ENCODE results near the gene ZNF296. TPM values are rescaled to one million over a fixed set of nuclear protein-coding genes. Genes with fewer than 3 reads are reported as not detected.
A peak's percentile ranks its signal among the peaks of the same experiment; 100 is the strongest.

The ZNF296 gene
- total and polyA plus RNA-seq, 2 of the 8 experiments (the other 6 are each of a cell fraction or from before 2014, with no cell fraction given): 2.7 to 7.5 TPM

DNA sequence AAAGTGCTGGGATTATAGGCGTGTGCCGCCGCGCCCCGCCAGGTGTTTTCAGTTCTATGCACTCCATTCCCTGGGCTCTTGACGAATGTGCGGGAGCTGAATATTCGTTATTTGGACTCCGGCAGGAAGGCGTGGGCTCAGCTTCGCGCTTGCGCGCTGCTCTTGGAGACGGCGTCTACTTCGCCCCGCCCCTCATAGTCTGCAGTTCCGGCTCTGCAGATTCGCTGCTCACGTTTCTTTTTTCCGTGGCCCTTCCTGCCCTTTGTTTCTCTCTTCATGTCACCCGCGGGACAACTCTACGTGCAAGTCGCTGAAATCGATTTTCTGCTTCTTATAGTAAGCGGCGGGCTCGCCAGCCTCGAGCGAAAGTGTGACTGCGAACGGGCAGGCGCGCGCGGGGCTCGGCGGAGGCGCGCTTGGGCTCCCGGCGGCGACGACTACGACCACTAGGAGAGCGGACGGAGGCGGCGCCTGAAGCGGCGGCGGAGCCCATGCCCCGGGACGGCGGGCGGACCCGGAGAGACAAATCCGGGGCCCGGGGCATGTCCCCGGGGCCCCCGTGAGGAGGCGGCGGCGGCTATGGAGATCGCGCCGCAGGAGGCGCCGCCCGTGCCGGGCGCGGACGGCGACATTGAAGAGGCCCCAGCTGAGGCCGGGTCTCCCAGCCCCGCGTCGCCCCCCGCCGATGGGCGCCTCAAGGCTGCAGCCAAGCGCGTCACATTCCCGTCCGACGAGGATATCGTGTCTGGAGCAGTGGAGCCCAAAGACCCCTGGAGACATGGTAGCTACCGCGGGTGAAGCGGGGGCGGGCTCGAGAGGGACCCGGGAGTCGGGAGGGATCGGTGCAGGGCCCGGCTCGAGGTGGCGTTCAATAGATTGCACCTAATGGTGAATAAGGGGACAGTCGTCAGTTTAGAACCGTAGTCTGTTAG is 16.7 kb upstream of the ZNF296 start, which contains the start of gene PPP1R37 (continued):
- TF ChIP-seq, protein P1, sequence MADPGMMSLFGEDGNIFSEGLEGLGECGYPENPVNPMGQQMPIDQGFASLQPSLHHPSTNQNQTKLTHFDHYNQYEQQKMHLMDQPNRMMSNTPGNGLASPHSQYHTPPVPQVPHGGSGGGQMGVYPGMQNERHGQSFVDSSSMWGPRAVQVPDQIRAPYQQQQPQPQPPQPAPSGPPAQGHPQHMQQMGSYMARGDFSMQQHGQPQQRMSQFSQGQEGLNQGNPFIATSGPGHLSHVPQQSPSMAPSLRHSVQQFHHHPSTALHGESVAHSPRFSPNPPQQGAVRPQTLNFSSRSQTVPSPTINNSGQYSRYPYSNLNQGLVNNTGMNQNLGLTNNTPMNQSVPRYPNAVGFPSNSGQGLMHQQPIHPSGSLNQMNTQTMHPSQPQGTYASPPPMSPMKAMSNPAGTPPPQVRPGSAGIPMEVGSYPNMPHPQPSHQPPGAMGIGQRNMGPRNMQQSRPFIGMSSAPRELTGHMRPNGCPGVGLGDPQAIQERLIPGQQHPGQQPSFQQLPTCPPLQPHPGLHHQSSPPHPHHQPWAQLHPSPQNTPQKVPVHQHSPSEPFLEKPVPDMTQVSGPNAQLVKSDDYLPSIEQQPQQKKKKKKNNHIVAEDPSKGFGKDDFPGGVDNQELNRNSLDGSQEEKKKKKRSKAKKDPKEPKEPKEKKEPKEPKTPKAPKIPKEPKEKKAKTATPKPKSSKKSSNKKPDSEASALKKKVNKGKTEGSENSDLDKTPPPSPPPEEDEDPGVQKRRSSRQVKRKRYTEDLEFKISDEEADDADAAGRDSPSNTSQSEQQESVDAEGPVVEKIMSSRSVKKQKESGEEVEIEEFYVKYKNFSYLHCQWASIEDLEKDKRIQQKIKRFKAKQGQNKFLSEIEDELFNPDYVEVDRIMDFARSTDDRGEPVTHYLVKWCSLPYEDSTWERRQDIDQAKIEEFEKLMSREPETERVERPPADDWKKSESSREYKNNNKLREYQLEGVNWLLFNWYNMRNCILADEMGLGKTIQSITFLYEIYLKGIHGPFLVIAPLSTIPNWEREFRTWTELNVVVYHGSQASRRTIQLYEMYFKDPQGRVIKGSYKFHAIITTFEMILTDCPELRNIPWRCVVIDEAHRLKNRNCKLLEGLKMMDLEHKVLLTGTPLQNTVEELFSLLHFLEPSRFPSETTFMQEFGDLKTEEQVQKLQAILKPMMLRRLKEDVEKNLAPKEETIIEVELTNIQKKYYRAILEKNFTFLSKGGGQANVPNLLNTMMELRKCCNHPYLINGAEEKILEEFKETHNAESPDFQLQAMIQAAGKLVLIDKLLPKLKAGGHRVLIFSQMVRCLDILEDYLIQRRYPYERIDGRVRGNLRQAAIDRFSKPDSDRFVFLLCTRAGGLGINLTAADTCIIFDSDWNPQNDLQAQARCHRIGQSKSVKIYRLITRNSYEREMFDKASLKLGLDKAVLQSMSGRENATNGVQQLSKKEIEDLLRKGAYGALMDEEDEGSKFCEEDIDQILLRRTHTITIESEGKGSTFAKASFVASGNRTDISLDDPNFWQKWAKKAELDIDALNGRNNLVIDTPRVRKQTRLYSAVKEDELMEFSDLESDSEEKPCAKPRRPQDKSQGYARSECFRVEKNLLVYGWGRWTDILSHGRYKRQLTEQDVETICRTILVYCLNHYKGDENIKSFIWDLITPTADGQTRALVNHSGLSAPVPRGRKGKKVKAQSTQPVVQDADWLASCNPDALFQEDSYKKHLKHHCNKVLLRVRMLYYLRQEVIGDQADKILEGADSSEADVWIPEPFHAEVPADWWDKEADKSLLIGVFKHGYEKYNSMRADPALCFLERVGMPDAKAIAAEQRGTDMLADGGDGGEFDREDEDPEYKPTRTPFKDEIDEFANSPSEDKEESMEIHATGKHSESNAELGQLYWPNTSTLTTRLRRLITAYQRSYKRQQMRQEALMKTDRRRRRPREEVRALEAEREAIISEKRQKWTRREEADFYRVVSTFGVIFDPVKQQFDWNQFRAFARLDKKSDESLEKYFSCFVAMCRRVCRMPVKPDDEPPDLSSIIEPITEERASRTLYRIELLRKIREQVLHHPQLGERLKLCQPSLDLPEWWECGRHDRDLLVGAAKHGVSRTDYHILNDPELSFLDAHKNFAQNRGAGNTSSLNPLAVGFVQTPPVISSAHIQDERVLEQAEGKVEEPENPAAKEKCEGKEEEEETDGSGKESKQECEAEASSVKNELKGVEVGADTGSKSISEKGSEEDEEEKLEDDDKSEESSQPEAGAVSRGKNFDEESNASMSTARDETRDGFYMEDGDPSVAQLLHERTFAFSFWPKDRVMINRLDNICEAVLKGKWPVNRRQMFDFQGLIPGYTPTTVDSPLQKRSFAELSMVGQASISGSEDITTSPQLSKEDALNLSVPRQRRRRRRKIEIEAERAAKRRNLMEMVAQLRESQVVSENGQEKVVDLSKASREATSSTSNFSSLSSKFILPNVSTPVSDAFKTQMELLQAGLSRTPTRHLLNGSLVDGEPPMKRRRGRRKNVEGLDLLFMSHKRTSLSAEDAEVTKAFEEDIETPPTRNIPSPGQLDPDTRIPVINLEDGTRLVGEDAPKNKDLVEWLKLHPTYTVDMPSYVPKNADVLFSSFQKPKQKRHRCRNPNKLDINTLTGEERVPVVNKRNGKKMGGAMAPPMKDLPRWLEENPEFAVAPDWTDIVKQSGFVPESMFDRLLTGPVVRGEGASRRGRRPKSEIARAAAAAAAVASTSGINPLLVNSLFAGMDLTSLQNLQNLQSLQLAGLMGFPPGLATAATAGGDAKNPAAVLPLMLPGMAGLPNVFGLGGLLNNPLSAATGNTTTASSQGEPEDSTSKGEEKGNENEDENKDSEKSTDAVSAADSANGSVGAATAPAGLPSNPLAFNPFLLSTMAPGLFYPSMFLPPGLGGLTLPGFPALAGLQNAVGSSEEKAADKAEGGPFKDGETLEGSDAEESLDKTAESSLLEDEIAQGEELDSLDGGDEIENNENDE (IDR thresholded peaks at IDR 0.05; ENCODE audit: insufficient replicate concordance, low read length): no peak
- TF ChIP-seq, protein P2, sequence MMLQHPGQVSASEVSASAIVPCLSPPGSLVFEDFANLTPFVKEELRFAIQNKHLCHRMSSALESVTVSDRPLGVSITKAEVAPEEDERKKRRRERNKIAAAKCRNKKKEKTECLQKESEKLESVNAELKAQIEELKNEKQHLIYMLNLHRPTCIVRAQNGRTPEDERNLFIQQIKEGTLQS (IDR thresholded peaks at IDR 0.05; ENCODE audit: insufficient read depth, low read depth, low read length): no peak
- TF ChIP-seq RXRA (IDR thresholded peaks at IDR 0.05; ENCODE audit: insufficient read depth, low read depth, low read length) (no peak), GTF2F1 (IDR thresholded peaks at IDR 0.05; ENCODE audit: borderline replicate concordance, low read depth, low read length) (no peak), ZNF274 (IDR thresholded peaks at IDR 0.05; ENCODE audit: borderline replicate concordance, extremely low read depth, low read length) (no peak), CBX8 (IDR thresholded peaks at IDR 0.05; ENCODE audit: borderline replicate concordance, low read depth, low read length) (no peak), NRF1 (IDR thresholded peaks at IDR 0.05; ENCODE audit: low read depth, low read length) (no peak; the same call in 1 of the 2 replicates), YY1 (IDR thresholded peaks at IDR 0.05; ENCODE audit: low read depth, low read length) (0 out of 2 replicates have a peak, but pooled peaks have one; percentile 16)

Measured in H1 (cell line).